ENCODE measurements around the gene IL17F.

Gene IL17F

GRCh38 chr6:52195886-52196285 lies 48.4 kb downstream of the IL17F start:
- no peak overlapping the region for H3K27ac ChIP-seq
- TF ChIP-seq CTCF (IDR thresholded peaks at IDR 0.05) (no peak), ZFX (IDR thresholded peaks at IDR 0.05; ENCODE audit: borderline replicate concordance) (no peak)

GRCh38 chr6:52191824-52192223 lies 52.5 kb downstream of the IL17F start:
- TF ChIP-seq ZFX (IDR thresholded peaks at IDR 0.05; ENCODE audit: borderline replicate concordance) (no peak), CTCF (IDR thresholded peaks at IDR 0.05) (no peak)
- no peak overlapping the region for H3K27ac ChIP-seq

GRCh38 chr6:52190409-52190808 lies 53.9 kb downstream of the IL17F start:
- no peak for TF ChIP-seq ZFX (IDR thresholded peaks at IDR 0.05; ENCODE audit: borderline replicate concordance)
- no peak for TF ChIP-seq CTCF (IDR thresholded peaks at IDR 0.05)
- no peak overlapping the region for H3K27ac ChIP-seq

GRCh38 chr6:52189974-52190373 lies 54.3 kb downstream of the IL17F start:
- TF ChIP-seq ZFX (IDR thresholded peaks at IDR 0.05; ENCODE audit: borderline replicate concordance), result no peak
- TF ChIP-seq CTCF (IDR thresholded peaks at IDR 0.05), result no peak
- H3K27ac ChIP-seq, result no peak overlapping the region

GRCh38 chr6:52187098-52187497 lies 57.2 kb downstream of the IL17F start:
- TF ChIP-seq ZFX (IDR thresholded peaks at IDR 0.05; ENCODE audit: borderline replicate concordance), result no peak
- TF ChIP-seq CTCF (IDR thresholded peaks at IDR 0.05), result no peak
- no peak overlapping the region for H3K27ac ChIP-seq
